Kidney (tissue), 14 donors: ENCODE results near the gene TMX2. TPM values are rescaled to one million over a fixed set of nuclear protein-coding genes. Genes with fewer than 3 reads are reported as not detected.
"Not testable (repeated sequence)": the region's sequence is repeated elsewhere in the genome, so short reads cannot be mapped to it uniquely, and the experiment has no call there.

Source experiments
- DNase-seq, 5 donors: peaks; one replicate each; pipeline ENCODE4 v3.0.0-alpha.2; 2013 to 2020
- FAIRE-seq: peaks from 2 replicates; lab custom pipeline; 2012; peaks lifted over from hg19 to GRCh38; lab: Jason Lieb, UNC
- H3K27ac ChIP-seq, 2 donors: one replicate each; pipeline ENCODE4 v1.7.0; 2013; ENCODE audit warnings: low read depth in 2 of 2, low read length in 2 of 2, inconsistent platforms in 1 of 2
- H3K27me3 ChIP-seq: one replicate; pipeline ENCODE4 v1.7.1; 2013; ENCODE audit warnings: low read length, inconsistent platforms; ENCODE audit not compliant: control insufficient read depth, insufficient read depth
- H3K36me3 ChIP-seq, 3 donors: one replicate each; pipeline versions ENCODE4 v1.7.0 to v1.7.1; 2013; ENCODE audit warnings: low read length in 3 of 3, control low read depth in 1 of 3, inconsistent platforms in 1 of 3; ENCODE audit not compliant: insufficient read depth in 3 of 3, control insufficient read depth in 2 of 3
- H3K4me1 ChIP-seq, 3 donors: one replicate each; pipeline versions ENCODE4 v1.7.0 to v1.7.1; 2013; ENCODE audit warnings: low read length in 3 of 3, inconsistent platforms in 1 of 3, low read depth in 1 of 3; ENCODE audit not compliant: control insufficient read depth in 2 of 3, insufficient read depth in 2 of 3
- H3K4me3 ChIP-seq, 3 donors: one replicate each; pipeline versions ENCODE4 v1.7.0 to v1.8.1; 2013; ENCODE audit warnings: low read length in 3 of 3, control low read depth in 1 of 3, inconsistent platforms in 1 of 3
- H3K9ac ChIP-seq, 3 donors: one replicate each; pipeline versions ENCODE4 v1.7.0 to v1.7.1; 2013; ENCODE audit warnings: low read length in 3 of 3, control low read depth in 1 of 3, inconsistent platforms in 1 of 3
- H3K9me3 ChIP-seq, 3 donors: one replicate each; pipeline versions ENCODE4 v1.7.0 to v1.7.1; 2013; ENCODE audit warnings: low read length in 3 of 3, control low read depth in 1 of 3, inconsistent platforms in 1 of 3; ENCODE audit not compliant: control insufficient read depth in 2 of 3, insufficient read depth in 1 of 3
- intact Hi-C: fragments of 100-400 bp; cut with DNase I; formaldehyde crosslinking; loops from one replicate; pipeline ENCODE4 v1.11.1; 2022
- polyA plus RNA-seq: library from polyadenylated mRNA; stranded (reverse); fragments of 350-450 nt; fragmentation: Illumina TruSeq; extraction: RNeasy Lipid Tissue Mini Kit (QIAGEN cat#74804); gene quantifications from one replicate; pipeline ENCODE4 v1.2.3, GENCODE V29; 2014; ENCODE audit warnings: low read depth, low replicate concordance; ENCODE audit not compliant: insufficient read depth
- total RNA-seq: library from RNA; stranded (reverse); fragmentation: NEBNext Ultra II Directional; extraction: Animal tissue kit (Norgen Biotek cat#: 25700); gene quantifications from one replicate; pipeline ENCODE4 v1.2.1, GENCODE V29; 2021
- TF ChIP-seq, protein P1 (sequence below): IDR thresholded peaks from 3 replicates; pipeline ENCODE4 v1.5.1; 2012; ENCODE audit warnings: mild to moderate bottlenecking, moderate library complexity, borderline replicate concordance; ENCODE audit not compliant: insufficient read depth; ENCODE audit errors: extremely low read depth
- donor health status: control.
- donor health status: control.
- donor health status: control.
- donor health status: control.
- donor health status: control.
- donor health status: DM: yes; HTN: yes; CAD: no.
- donor health status: Normal renal cell carcinoma (clear cell type).

Gene TMX2
- total and polyA plus RNA-seq, 2 donors from 2014 or later, result 86.1 to 133 TPM

DNA sequence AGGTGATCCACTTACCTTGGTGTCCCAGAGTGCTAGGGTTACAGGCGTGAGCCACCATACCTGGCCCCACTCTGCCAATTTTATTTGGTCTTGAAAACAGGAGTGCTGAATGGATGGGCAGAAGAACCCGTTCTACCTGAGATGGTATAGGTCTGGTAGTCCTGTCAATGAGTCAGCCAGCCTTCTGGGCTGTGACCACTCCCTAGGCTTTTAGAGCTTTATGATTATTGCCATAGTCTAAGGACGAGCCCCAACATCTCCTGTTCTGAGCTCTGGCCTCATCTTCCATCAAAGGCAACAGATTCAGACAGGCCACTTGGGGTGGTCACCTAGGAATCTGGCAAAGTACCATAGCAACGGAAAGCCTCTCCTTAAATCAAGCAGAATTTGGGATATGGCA lies 33.0 kb upstream of the TMX2 start:
- no peak for FAIRE-seq
- H3K36me3 ChIP-seq, result peaks cover 2 to 26% (median 23%) of the 10 kb centered on the region in 3 donors
- H3K27ac ChIP-seq, result no peak overlapping the region

DNA sequence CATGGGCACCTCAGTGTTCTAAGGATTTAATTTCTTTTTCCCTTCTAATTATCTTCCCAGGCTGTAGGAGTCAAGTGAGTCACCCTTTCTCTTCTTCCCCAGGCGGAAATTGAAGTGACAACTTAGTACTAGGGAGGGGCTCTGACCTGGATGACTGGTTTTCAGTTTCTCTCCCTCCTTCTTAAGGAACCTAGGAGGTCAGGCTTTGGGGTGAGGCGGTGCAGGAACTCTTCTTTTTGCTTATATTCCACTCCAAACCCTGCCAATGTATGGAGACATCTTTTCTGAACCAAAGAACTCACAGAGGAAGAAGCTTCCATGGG lies 31.9 kb upstream of the TMX2 start:
- TF ChIP-seq, protein P1, sequence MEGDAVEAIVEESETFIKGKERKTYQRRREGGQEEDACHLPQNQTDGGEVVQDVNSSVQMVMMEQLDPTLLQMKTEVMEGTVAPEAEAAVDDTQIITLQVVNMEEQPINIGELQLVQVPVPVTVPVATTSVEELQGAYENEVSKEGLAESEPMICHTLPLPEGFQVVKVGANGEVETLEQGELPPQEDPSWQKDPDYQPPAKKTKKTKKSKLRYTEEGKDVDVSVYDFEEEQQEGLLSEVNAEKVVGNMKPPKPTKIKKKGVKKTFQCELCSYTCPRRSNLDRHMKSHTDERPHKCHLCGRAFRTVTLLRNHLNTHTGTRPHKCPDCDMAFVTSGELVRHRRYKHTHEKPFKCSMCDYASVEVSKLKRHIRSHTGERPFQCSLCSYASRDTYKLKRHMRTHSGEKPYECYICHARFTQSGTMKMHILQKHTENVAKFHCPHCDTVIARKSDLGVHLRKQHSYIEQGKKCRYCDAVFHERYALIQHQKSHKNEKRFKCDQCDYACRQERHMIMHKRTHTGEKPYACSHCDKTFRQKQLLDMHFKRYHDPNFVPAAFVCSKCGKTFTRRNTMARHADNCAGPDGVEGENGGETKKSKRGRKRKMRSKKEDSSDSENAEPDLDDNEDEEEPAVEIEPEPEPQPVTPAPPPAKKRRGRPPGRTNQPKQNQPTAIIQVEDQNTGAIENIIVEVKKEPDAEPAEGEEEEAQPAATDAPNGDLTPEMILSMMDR, result no peak
- no peaks in the 10 kb centered on the region for H3K27me3 ChIP-seq
- no peak overlapping the region for H3K4me3 ChIP-seq
- peak in 1 of 5 donors; percentile 34 for DNase-seq
- H3K36me3 ChIP-seq, result peaks cover 2 to 32% (median 24%) of the 10 kb centered on the region in 3 donors
- H3K27ac ChIP-seq, result no peak overlapping the region
- no peaks in the 10 kb centered on the region for H3K9me3 ChIP-seq
- intact Hi-C loops, result no loop called here
- H3K4me1 ChIP-seq, result peaks cover 0 to 6% (median 0%) of the 10 kb centered on the region in 3 donors
- no peak for FAIRE-seq
- no peak overlapping the region for H3K9ac ChIP-seq

More for the DNA sequence above, 33.0 kb upstream of the TMX2 start:
- H3K27me3 ChIP-seq, result no peaks in the 10 kb centered on the region
- intact Hi-C loops, result no loop called here
- TF ChIP-seq, protein P1, result no peak
- no peaks in the 10 kb centered on the region for H3K9me3 ChIP-seq
- no peak for DNase-seq
- H3K4me3 ChIP-seq, result no peak overlapping the region
- H3K9ac ChIP-seq, result no peak overlapping the region
- H3K4me1 ChIP-seq, result peaks cover 0 to 9% (median 3%) of the 10 kb centered on the region in 3 donors

DNA sequence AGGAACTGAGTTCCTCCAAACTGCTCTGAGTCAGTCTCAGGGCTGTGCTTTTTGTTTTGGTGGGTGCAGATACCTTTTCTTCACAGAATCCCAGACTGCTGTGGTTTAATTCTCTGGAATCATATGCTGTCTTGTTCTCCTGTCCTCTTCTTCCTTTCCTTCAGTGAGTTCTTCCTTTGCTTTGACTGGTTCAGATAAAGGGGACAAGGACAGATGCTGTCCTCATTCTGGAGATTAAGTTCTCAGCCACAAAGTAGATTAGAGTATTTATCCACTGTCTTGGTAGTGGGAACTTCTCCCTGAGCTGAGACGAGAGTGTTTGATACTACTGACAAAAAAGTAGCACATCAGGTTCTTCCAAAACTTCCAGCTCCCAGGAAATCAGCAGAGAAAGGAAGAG lies 31.2 kb upstream of the TMX2 start:
- Histone ChIP-seq H3K27ac (no peak overlapping the region), H3K36me3 (peaks cover 2 to 25% (median 23%) of the 10 kb centered on the region in 3 donors)

DNA sequence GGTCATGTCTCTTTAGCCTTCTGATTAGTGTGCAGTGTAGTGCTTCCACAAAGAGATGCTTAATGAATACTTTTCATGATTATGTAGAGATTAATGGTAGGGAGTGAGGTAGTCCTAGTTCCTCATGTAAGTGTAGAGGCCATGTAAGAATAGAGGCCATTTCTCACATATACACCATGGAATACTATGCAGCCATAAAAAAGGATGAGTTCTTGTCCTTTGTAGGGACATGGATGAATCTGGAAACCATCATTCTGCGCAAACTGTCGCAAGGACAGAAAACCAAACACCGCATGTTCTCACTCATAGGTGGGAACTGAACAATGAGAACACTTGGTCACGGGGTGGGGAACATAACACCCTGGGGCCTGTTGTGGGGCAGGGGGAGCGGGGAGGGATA lies 21.9 kb upstream of the TMX2 start:
- FAIRE-seq, DNase-seq, intact Hi-C loops: not testable (repeated sequence)

More for the DNA sequence above, 31.2 kb upstream of the TMX2 start:
- DNase-seq, result no peak
- Histone ChIP-seq H3K9ac (no peak overlapping the region), H3K27me3 (no peaks in the 10 kb centered on the region), H3K4me1 (peaks cover 0 to 4% (median 0%) of the 10 kb centered on the region in 3 donors), H3K9me3 (no peaks in the 10 kb centered on the region), H3K4me3 (no peak overlapping the region)
- intact Hi-C loops, result no loop called here
- no peak for FAIRE-seq
- TF ChIP-seq, protein P1, result no peak

More for the DNA sequence above, 21.9 kb upstream of the TMX2 start:
- H3K9me3 ChIP-seq, H3K27ac ChIP-seq, H3K27me3 ChIP-seq, H3K4me3 ChIP-seq, H3K9ac ChIP-seq, H3K4me1 ChIP-seq: not testable (repeated sequence)
- H3K36me3 ChIP-seq, result peaks cover 12 to 51% (median 35%) of the 10 kb centered on the region in 3 donors
